ENCODE results near the gene TJAP1. TPM values are rescaled to one million over a fixed set of nuclear protein-coding genes. Genes with fewer than 3 reads are reported as not detected.
A peak's percentile ranks its signal among the peaks of the same experiment; 100 is the strongest.

TJAP1 gene
- total RNA-seq, 1 donor from 2014 or later = 12.9 TPM

GRCh38 chr6:43510827-43511163 is 33.4 kb downstream of the TJAP1 start:
- Histone ChIP-seq H3K4me3 (peak overlapping the region; percentile 74), H3K9ac (no peak overlapping the region), H3K27ac (no peak overlapping the region), H2AFZ (replicated peaks) (no peak overlapping the region), H4K20me1 (ENCODE audit: low read depth) (peaks cover 35% of the 10 kb centered on the region), H3K4me2 (peak overlapping the region; percentile 91), H3K4me1 (peaks cover 3% of the 10 kb centered on the region), H3K36me3 (peaks cover 8% of the 10 kb centered on the region), H3K9me3 (ENCODE audit: low read depth) (no peaks in the 10 kb centered on the region), H3K27me3 (peaks cover 36% of the 10 kb centered on the region), H3K79me2 (ENCODE audit: low read depth) (peaks cover 17% of the 10 kb centered on the region), H3F3A (ENCODE audit: low read depth) (peaks cover 27% of the 10 kb centered on the region)
- TF ChIP-seq EZH2phosphoT487 (IDR thresholded peaks at IDR 0.05) = no peak
- TF ChIP-seq EZH2 (IDR thresholded peaks at IDR 0.05) = no peak
- TF ChIP-seq, protein P1, sequence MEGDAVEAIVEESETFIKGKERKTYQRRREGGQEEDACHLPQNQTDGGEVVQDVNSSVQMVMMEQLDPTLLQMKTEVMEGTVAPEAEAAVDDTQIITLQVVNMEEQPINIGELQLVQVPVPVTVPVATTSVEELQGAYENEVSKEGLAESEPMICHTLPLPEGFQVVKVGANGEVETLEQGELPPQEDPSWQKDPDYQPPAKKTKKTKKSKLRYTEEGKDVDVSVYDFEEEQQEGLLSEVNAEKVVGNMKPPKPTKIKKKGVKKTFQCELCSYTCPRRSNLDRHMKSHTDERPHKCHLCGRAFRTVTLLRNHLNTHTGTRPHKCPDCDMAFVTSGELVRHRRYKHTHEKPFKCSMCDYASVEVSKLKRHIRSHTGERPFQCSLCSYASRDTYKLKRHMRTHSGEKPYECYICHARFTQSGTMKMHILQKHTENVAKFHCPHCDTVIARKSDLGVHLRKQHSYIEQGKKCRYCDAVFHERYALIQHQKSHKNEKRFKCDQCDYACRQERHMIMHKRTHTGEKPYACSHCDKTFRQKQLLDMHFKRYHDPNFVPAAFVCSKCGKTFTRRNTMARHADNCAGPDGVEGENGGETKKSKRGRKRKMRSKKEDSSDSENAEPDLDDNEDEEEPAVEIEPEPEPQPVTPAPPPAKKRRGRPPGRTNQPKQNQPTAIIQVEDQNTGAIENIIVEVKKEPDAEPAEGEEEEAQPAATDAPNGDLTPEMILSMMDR (IDR thresholded peaks at IDR 0.05) = no peak
- peak overlapping the region; percentile 88 for H3K4me3 Mint-ChIP-seq
- H3K27me3 Mint-ChIP-seq (ENCODE audit: insufficient read depth, low read depth) = peaks cover 10% of the 10 kb centered on the region
- no peak overlapping the region for H3K27ac Mint-ChIP-seq
- peaks cover 22% of the 10 kb centered on the region for H3K4me1 Mint-ChIP-seq
- H3K36me3 Mint-ChIP-seq = peaks cover 22% of the 10 kb centered on the region
- DNase-seq (ENCODE audit: low spot score) = no peak
- no peaks in the 10 kb centered on the region for H3K9me3 Mint-ChIP-seq

DNA sequence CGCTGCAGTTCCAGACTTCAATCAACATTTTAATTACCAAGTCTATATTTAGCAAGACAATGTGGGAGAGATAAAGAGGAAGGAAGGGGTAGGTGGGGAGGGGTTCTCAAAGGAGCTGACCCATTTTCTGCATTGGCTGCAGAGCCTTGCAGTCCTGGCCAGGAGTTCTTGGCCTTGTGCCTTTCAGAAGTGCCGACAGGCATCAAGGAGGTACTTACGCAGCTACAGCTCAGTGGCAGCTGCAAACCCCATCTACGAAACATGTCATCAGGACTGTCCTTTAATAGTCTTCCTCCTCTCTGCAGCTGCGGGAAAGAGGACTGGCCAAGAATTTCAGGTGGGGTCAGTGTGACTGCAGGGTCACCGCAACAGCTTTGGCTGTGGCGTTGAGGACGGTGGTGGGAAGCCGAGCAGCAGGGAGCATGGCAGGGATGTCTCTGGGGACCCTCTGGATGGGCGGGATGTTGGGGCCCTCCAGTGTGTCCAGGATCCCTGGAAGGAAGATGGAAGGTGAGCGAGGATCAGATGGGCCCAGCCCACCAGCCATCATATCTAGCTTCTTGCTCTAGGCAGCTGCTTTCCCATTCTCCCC is 34.5 kb downstream of the TJAP1 start:
- Mint-ChIP-seq H3K4me3 (peak overlapping the region; percentile 10), H3K9me3 (no peaks in the 10 kb centered on the region), H3K27ac (no peak overlapping the region), H3K36me3 (peaks cover 22% of the 10 kb centered on the region), H3K27me3 (ENCODE audit: insufficient read depth, low read depth) (peaks cover 8% of the 10 kb centered on the region), H3K4me1 (peaks cover 28% of the 10 kb centered on the region)
- peaks cover 8% of the 10 kb centered on the region for H3K36me3 ChIP-seq
- H3K9ac ChIP-seq = no peak overlapping the region
- no peak overlapping the region for H2AFZ ChIP-seq (replicated peaks)
- no peak for DNase-seq (ENCODE audit: low spot score)
- H3K4me3 ChIP-seq = no peak overlapping the region
- H3F3A ChIP-seq (ENCODE audit: low read depth) = peaks cover 18% of the 10 kb centered on the region
- H4K20me1 ChIP-seq (ENCODE audit: low read depth) = peaks cover 38% of the 10 kb centered on the region
- TF ChIP-seq, protein P1 (IDR thresholded peaks at IDR 0.05) = no peak
- TF ChIP-seq EZH2 (IDR thresholded peaks at IDR 0.05) (no peak), EZH2phosphoT487 (IDR thresholded peaks at IDR 0.05) (no peak)
- H3K4me1 ChIP-seq = peaks cover 7% of the 10 kb centered on the region
- peaks cover 35% of the 10 kb centered on the region for H3K27me3 ChIP-seq
- H3K79me2 ChIP-seq (ENCODE audit: low read depth) = peaks cover 28% of the 10 kb centered on the region
- no peak overlapping the region for H3K4me2 ChIP-seq
- no peaks in the 10 kb centered on the region for H3K9me3 ChIP-seq (ENCODE audit: low read depth)
- no peak overlapping the region for H3K27ac ChIP-seq

- no peak overlapping the region for H3K27ac Mint-ChIP-seq
- no peak overlapping the region for H3K27ac ChIP-seq
- no peak for DNase-seq (ENCODE audit: low spot score)
These were observed 38.4 kb downstream of the TJAP1 start for GRCh38 chr6:43515808-43516207.

More at GRCh38 chr6:43515808-43516207, 38.4 kb downstream of the TJAP1 start:
- Histone ChIP-seq H3K4me3 (peak overlapping the region; percentile 95), H3K36me3 (peaks cover 8% of the 10 kb centered on the region), H3K27me3 (no peaks in the 10 kb centered on the region), H3K4me2 (peak overlapping the region; percentile 84), H3K9me3 (ENCODE audit: low read depth) (no peaks in the 10 kb centered on the region), H4K20me1 (ENCODE audit: low read depth) (peaks cover 22% of the 10 kb centered on the region), H2AFZ (replicated peaks) (no peak overlapping the region), H3F3A (ENCODE audit: low read depth) (peaks cover 28% of the 10 kb centered on the region), H3K4me1 (peaks cover 16% of the 10 kb centered on the region), H3K9ac (peak overlapping the region; percentile 97), H3K79me2 (ENCODE audit: low read depth) (peaks cover 57% of the 10 kb centered on the region)
- H3K4me3 Mint-ChIP-seq = no peak overlapping the region
- no peaks in the 10 kb centered on the region for H3K9me3 Mint-ChIP-seq
- H3K4me1 Mint-ChIP-seq = peaks cover 14% of the 10 kb centered on the region
- TF ChIP-seq EZH2 (IDR thresholded peaks at IDR 0.05) (no peak), EZH2phosphoT487 (IDR thresholded peaks at IDR 0.05) (no peak)
- TF ChIP-seq, protein P1 (IDR thresholded peaks at IDR 0.05) = no peak
- peaks cover 26% of the 10 kb centered on the region for H3K36me3 Mint-ChIP-seq
- peaks cover 2% of the 10 kb centered on the region for H3K27me3 Mint-ChIP-seq (ENCODE audit: insufficient read depth, low read depth)

Data from neural progenitor cell (in vitro differentiated cells).